GM21825 (cell line): ENCODE results near the gene DUSP23.

Experiments used
- ATAC-seq: cut with Tn5 transposase; IDR thresholded peaks from one replicate; pipeline ENCODE4 v1.9.1; 2021; ENCODE audit warnings: mild to moderate bottlenecking, moderate library complexity; ENCODE audit not compliant: unreplicated experiment

The DUSP23 gene

DNA sequence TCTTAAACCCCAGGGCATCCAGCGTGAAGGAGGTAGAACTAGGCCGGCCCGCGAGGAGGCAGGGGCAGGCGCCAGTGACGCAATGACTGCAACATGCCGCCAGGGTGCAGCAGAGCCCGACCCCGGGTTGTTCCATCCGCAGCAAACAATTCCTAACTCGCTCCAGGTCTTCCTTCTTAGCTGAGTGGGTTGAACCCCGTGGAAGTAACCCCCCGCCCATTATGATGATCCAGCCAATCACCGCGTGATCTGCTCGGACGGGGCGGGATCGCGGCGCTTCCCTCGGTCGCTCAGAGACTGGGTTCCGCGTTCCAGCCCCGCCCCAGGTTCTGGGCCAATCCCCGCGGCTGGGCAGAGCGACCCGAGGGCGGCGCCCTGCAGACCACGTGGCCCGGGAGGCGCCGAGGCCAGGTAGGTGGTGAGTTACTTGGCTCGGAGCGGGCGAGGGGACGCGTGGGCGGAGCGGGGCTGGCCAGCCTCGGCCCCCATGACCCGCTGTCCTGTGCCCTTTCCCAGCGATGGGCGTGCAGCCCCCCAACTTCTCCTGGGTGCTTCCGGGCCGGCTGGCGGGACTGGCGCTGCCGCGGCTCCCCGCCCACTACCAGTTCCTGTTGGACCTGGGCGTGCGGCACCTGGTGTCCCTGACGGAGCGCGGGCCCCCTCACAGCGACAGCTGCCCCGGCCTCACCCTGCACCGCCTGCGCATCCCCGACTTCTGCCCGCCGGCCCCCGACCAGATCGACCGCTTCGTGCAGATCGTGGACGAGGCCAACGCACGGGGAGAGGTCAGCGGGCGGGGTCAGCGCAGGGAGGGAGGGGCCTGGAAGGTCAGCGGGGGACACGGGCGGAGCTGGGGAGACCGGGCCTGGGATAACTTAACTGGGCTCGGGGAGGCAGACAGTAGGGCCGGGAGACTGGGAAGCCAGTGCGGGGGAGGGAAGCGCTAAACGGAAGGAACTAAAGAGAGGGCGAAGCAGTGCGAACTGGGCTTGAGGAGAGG lies at the start of gene DUSP23:
TSS of gene DUSP23 (plus strand) at position 380 of the 1,000 bp plus-strand sequence. CDS start at position 519, 139 bp downstream.
- peak; percentile 98 for ATAC-seq

DNA sequence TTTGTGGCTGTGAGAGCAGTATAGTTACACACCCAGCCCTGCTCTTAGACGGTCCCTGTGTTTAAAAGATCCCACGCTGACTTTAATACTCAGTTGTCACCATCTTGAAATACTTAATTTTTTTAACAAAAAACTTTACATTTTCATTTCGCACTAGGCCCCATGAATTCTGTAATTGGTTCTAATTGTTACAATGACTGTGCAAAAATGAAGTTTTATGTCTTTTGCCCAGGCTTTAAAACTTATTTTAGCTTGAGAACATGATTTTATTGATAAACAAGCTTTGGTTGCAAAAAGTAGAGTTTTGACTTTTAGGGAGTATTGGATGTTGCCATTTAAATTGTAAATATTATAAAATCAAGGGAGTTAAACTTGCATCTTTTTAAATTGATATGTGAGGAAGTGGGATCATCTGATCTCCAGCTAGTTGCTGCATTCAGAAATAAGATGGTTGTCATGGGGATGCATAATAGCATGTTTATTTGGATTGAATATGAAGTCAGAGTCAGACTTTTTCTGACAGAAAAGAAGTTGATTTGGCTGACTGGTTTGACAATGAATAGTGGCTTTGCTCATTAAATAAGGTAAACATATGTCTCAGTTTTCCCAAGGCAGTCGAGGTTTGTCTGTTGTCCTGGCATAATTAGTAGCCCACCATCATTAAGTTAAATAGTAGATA lies 43.4 kb upstream of the DUSP23 start:
- ATAC-seq, result no peak

DNA sequence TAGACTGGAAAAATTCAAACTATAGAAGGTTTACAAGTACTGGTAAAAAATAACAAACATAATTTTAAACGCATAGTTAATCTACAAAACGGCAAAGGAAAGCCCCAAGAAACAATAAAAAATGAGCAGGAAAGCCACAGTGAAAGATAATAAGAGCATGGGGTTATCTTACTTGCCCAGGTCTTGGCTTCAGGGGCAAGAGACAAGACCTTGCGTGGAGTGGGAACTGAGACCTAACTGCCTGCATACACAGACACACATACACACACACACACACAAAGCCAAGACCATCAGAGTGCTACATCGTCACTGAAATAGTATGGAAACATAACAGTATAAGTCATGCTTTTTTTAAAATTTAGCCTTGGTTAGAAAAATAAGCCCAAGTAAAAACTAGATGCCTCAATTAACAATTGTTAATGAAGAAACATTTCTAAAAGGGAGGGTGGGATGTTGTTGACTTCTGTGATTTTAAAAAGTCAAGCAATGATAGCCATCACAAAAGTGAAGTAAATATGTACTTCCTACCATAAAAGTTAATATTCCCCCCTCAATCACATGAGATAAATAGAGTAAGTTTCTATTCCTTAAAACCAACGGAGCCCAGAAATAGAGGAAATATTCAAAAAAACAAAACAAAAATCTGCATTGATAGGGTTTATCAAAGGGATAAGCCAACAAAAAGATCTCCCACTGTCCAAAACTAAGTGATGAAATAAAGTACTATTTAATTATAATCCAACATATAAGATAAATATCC lies 36.9 kb upstream of the DUSP23 start:
- ATAC-seq, result no peak

DNA sequence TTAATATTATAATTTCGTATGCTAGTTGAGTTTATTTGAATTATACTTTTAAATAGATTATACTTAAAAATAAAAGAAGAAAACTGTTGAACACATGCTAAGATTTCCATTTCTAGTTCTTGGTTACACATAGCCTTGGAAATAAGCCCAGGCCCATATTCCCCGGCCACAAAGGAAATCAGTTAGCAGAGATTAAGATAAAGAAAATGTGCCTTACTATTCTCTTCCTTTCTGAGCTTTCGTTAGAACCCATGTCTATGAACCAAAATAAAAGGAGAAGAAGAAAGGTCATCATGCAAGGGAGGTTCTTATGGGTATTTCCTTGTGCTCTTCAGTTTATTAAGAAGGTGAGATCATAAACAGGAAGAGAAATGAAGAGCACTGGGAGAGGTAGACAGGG lies 34.1 kb upstream of the DUSP23 start:
- ATAC-seq, result no peak

DNA sequence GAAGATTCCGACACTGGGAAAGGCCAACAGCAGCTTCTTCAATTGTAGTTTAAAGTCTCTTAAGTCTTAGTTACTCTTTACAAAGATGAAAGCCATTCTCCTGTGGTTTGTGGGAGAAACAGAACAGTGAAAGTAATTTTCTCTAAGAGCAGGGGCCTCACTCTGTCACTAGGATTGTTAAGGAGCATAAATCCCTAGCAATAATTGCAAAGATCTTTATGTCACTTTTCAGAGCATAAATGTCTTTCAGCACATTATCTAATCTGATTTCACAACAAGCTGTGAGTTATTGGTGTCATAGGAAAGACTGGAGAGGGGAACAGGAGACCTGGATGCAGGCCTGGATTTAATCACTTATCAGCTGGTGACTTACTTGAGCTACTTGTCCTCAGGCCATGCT lies 32.4 kb upstream of the DUSP23 start:
- ATAC-seq, result no peak

DNA sequence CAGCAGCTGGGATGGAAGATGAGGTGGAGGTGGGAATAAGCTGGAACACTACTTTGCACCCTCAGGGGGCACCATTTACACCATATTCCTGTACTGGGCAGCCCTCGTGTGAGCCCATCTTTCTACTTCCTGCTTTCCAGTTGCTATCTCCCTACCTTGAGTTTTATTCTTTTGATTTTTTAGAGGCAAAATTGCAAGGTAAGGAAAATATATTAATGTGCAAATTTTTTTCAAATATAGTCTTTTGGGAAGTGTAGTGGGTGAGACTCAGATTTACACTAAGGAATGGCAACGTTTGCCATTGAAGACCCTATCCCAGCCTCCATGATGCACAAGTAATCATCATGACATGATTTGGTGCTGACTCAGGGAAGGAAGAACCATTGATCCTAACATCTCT lies 31.1 kb upstream of the DUSP23 start:
- ATAC-seq, result no peak

DNA sequence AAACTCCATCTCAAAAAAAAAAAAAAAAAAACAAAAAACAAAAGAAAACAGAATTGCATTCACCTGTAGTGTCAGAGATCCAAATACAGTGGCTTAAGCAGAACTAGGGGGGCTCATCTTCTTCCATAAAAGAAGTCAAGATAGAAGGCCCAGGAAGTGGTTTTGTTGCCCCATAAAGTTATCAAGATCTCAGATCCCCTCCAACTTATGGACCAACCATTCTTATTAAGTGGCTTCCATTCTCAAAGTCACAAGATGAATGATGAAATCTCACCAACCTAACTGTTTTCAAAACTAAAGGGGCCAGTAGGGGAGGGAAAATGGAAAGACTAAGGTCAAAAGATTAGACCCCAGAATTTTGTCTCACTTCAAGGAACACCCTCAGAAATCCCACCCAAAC lies 30.1 kb upstream of the DUSP23 start:
- ATAC-seq, result no peak

DNA sequence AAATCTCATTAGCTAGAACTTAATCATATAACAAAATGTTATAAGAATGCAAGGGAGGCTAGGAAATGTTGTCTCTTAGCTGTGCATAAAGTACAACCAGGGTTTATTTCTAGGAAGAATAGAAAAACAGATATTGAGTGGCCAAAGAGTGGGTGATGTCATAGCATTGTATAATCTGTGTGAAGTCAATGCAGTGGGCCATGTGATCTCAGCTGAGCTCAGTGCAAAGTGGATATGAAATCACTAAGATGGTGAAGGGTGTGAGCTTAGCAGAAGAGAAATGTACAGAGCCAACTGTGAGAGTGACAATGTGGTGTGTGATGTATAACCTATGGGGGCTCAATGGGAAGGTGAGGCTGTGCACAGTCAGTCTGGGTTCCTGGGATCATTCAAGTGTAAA lies 29.7 kb upstream of the DUSP23 start:
- no peak for ATAC-seq

DNA sequence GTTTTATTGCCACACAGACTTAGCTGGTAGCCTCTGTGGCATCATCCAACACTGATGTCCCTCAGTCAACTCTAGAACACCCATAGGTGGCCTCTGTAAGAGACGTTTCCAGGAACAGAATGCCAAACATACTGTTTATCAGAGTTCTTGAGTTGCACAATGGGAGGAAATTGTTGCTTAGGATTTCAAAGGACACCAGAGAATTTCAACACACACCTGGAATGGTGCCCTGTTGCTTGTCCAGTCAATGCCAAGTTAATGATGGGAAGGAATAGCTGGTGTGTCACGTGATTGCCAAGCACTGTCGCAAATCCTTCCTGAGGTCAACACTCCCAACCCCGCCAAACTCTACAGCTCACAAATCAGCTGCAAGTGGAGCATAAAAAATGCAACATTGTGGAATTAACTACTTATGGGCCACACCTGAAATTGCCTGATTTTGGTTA lies 28.6 kb upstream of the DUSP23 start:
- ATAC-seq, result no peak

DNA sequence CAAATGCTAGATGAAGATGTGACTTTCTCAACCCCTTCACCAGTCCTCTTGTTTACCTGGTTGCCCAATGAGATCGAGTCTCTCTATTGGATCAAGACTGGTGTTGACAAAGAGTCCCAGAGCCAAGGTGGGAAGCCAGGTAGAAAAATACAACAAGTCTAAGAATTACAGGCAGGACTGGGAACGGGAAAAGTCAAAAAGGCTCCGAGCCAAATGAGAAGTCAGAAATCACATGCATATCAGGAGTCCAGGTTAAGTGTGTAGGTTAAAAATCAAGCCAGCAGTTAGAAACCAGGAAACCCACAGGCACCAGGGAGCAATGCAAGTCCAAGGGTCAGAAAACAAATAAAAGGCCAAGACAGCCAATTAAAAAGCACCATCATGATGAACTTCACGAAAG lies 27.4 kb upstream of the DUSP23 start:
- no peak for ATAC-seq

DNA sequence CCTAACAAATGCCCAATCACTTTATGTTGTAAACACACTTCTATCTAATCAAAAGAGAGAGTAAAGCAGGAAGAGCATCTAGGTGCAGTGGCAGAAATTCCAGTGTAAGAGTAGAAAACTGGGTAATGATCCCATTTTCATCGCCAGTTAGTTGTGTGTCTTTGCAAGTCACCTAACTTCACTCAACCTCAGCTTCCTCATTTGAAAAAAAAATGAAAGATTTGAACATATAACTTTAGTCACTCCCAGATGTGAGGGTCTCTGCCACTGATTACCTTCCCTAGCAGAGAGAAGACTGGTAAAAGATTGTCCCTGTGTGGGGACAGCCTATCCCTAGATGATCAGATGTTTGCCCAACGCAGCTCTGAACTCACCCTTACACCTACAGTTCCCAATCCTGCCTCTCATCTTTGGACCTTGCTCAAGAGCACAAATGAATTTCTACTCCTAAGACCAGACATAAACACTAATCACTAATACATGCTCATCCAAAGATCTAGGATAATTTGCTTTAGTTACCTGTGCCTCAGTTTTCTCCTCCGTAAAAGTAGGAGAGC lies 25.2 kb upstream of the DUSP23 start:
- no peak for ATAC-seq

DNA sequence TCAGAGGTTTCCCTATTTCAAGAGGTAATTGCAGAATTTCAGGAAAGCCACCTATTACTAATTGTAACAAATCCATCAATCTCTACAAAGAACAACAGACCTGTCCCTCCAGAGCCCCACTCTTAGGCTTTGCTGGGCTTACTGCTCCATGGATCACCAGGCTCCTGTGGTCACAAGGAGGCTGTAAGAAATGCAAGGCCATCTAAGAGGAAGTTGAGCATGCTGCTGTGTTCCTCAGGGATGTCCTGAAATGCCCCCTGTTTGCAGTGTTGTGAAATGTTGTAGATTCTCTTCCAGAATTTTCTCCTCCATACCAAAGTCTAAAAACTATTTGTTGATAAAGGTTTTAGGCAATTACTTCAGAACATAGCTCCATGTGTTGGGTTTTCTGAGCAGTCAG lies 24.4 kb upstream of the DUSP23 start:
- no peak for ATAC-seq

DNA sequence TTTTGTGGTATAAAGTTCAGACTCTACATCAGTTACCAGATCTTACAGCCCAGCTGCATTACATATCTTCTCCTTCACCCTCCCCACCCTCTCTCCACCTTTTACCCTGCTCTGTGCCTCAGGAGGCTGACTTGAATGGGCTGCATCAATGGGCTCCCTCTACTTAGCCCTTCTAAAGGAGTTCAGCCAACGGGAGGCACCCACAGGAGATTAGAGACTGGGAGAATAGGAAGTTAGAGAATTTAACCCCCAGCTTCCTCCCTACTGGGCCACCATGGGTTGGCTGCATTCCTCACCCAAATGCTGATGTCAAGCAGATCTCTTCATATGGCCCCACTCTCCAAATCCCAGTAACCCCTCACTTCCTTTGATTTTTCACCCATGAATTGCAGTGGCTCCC lies 17.1 kb upstream of the DUSP23 start:
- no peak for ATAC-seq

DNA sequence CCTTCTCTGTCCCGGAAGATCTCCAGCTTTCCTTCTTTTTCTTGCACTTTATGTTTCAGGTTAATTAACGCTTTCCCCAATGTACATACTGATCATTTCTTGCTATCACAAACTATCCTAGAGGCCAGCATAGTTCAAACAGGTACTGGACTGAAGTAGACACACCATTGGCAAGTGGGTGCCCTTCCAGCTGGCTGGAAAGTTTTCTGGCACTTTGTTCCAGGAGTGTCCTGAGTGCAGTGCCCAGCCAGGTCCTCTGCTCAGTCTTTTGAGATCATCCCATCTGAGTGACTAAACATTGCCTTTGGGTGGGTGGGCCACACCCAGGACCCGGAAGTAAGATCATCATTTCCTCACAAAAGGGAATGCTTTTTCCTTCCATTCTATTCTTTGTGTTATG lies 15.0 kb upstream of the DUSP23 start:
- no peak for ATAC-seq

DNA sequence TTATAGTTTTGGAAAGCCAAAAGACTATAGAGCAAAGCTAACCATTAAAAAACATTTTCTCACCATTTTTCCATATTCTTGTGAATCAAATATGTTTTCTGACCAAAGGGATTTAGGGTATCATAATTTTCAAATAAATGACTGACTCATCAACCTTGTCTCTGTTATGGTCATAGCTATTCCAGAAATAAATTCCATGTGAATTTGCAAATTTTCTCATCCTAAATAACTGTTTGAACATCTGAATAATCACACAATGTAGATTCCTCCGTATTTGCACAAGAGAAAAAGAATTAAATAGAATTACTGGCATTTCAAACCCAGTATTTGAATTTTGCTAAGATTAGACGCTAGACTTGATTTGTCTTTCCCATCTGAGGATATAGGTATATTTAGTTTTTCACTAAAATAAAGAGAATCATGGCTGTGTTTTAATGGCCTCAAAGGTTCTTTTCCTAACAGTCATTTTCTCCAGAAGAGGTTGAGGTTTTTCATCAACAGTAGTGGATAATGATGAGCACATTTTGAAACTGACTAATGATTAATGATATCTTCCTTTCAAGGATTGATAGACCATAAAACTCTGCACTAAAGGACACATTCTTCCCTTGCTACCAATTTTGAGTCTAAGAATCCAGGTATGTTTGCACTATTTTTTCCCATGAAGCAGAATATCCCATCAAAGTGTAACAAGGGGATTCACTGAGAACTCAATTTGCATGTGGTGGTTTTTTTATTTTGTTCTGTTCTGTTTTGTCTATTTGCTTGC lies 9.5 kb upstream of the DUSP23 start:
- ATAC-seq, result no peak

DNA sequence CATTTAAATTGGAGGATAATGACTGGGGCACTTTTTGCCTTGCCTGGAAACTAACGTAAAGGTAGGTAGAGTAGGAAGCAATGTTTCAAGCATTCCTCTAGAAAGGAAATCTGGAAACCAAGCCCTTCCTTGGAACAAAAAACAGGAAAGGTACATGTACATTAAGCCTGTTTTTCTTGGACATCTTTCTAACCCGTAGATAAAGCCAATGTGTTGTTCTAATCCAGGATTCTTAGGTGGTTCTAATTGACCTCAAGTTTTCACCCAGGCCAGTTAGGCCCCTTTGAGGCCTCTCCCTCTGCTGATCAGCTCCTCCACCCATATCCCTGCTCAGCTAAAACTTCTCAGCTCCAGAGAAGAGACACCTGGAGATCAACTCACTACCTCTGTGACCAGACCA lies 6.3 kb upstream of the DUSP23 start:
- no peak for ATAC-seq

DNA sequence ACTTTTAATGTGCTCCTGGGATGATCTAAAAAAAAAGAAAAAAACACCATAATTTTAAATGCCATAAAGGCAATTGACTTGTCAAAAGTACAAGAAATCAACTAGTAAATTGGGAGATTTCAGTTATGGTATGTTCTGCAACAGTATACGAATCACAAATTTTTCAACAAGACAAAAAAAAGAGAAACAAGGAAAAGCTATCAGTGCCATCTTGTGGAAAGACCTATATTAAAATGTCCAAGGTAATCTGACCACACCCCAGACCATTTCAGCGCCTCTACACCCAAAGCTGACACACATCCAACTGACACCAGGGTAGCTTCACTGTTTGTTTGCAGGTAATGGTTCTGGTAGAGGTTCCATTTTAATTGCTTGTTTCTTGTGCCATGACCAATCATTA lies 5.0 kb upstream of the DUSP23 start:
- no peak for ATAC-seq

DNA sequence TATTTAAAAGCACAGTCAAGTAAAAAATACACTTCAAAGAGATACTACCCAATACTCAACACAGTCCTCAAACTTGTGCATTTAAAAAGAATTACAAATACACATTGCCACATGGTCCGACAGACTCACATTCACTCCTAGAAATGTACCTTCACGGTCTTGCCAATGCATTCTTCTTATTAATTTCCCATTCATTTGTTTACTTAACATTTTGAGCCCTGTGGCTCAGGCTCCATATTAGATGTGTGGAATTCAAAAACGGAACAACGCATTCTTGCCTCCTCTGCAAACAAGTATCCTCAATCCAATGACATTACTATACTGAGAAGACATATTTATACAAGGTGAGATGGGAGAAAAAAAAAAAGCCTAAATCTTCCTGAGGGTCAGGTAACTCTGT lies 2.5 kb upstream of the DUSP23 start:
- ATAC-seq, result no peak

DNA sequence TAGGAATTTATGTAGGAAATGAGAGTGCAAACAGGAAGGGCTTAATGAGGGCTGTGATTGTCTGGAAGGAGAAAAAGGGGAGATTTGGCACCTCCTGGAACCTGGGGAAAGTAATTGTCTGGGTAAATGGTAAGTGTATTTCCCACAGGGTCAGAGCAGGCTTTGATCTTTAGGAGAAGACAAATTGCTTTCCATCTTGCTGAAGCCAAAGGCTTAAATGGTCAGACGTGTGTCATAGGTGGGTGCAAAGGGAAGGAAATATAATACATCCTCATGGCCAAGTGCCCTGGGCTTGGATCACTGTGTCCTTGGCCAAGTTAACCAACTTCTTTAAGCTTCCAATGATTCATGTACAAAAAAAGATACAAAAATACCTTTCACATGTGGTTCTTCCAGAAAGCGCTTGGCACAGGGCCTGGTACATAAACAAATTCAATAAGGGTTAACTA lies 1.3 kb upstream of the DUSP23 start:
- no peak for ATAC-seq

DNA sequence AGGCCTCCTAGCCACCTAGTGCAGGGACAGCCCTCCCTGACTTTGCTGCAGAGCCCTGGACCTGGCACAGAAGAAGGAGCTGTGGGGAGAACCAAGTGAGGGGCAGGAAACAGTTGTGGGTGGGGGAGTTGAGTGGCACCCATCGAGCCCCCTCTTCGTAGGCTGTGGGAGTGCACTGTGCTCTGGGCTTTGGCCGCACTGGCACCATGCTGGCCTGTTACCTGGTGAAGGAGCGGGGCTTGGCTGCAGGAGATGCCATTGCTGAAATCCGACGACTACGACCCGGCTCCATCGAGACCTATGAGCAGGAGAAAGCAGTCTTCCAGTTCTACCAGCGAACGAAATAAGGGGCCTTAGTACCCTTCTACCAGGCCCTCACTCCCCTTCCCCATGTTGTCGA lies 1.2 kb downstream of the DUSP23 start:
- ATAC-seq, result no peak
